Neural cell (in vitro differentiated cells): Measurements from ENCODE around the gene LRIG2.
"Not testable (repeated sequence)": the region's sequence is repeated elsewhere in the genome, so short reads cannot be mapped to it uniquely, and the experiment has no call there.

Source experiments
- CTCF ChIP-seq: fragments of 450-650 bp; IDR thresholded peaks from 2 replicates; pipeline ENCODE4 v1.5.1; 2014; ENCODE audit warnings: antibody characterized with exemption, mild to moderate bottlenecking, moderate library complexity; ENCODE audit not compliant: poor library complexity, severe bottlenecking
- EP300 ChIP-seq: fragments of 450-650 bp; conservative IDR thresholded peaks from 2 replicates; pipeline ENCODE4 v1.6.1; 2014; ENCODE audit warnings: antibody characterized with exemption, mild to moderate bottlenecking, moderate library complexity; ENCODE audit not compliant: poor library complexity, severe bottlenecking
- EZH2 ChIP-seq: fragments of 200-600, 300-800 bp; shearing (Covaris generic), sonication (generic); IDR thresholded peaks from 2 replicates; pipeline ENCODE4 v1.6.1; 2014; ENCODE audit warnings: antibody characterized with exemption, low read length, borderline replicate concordance, mild to moderate bottlenecking; ENCODE audit not compliant: insufficient read depth, poor library complexity, severe bottlenecking
- POLR2AphosphoS5 ChIP-seq: IDR thresholded peaks from 2 replicates; pipeline ENCODE4 v1.6.1; 2012
- RAD21 ChIP-seq: fragments of 450-650 bp; conservative IDR thresholded peaks from 2 replicates; pipeline ENCODE4 v1.6.1; 2014; ENCODE audit warnings: antibody characterized with exemption, mild to moderate bottlenecking, moderate library complexity
- REST ChIP-seq: IDR thresholded peaks from 2 replicates; pipeline ENCODE4 v1.6.1; 2012; ENCODE audit warnings: borderline replicate concordance
- SMC3 ChIP-seq: fragments of 450-650 bp; conservative IDR thresholded peaks from 2 replicates; pipeline ENCODE4 v1.6.1; 2014; ENCODE audit warnings: antibody characterized with exemption, mild to moderate bottlenecking, moderate library complexity; ENCODE audit not compliant: poor library complexity
- TAF1 ChIP-seq: IDR thresholded peaks from 2 replicates; pipeline ENCODE4 v1.6.1; 2012; ENCODE audit warnings: low read depth

- not testable (repeated sequence) for TF ChIP-seq CTCF, EP300, EZH2, POLR2AphosphoS5, TAF1, REST, RAD21, SMC3
Measured at GRCh38 chr1:113158743-113159142, 85.7 kb downstream of the LRIG2 start.
